ENCODE data around the gene SLC66A2.

DNA sequence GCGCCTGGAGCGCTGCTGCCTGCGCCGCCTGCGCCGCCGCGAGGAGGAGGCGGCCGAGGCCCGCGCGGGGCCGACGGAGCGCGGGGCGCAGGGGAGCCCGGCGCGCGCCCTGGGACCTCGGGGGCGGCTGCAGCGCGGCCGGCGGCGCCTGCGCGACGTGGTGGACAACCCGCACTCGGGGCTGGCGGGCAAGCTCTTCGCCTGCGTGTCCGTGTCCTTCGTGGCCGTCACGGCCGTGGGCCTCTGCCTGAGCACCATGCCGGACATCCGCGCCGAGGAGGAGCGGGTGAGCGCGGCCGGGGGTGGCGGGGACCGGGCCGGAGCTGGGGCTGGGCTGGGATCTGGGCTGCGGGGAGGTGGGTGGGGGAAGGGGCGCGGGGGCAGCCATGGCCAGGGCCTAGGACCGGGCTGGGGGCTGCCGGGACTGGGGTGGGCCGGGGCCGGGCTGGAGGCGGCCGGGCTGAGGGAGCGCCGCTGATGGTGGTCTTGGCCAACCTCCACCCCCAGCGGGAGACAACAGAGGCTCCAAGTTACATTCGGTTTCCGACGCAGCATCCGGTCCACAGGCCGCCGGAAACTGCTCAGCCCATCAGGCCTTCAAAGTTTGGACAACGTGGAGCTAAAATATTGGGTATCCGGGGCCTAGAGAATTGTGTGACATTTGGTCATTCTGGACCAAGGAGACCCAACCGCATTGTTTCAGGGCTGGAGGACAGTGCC, 87.3 kb downstream of the SLC66A2 start:
- TF ChIP-seq, protein P1, sequence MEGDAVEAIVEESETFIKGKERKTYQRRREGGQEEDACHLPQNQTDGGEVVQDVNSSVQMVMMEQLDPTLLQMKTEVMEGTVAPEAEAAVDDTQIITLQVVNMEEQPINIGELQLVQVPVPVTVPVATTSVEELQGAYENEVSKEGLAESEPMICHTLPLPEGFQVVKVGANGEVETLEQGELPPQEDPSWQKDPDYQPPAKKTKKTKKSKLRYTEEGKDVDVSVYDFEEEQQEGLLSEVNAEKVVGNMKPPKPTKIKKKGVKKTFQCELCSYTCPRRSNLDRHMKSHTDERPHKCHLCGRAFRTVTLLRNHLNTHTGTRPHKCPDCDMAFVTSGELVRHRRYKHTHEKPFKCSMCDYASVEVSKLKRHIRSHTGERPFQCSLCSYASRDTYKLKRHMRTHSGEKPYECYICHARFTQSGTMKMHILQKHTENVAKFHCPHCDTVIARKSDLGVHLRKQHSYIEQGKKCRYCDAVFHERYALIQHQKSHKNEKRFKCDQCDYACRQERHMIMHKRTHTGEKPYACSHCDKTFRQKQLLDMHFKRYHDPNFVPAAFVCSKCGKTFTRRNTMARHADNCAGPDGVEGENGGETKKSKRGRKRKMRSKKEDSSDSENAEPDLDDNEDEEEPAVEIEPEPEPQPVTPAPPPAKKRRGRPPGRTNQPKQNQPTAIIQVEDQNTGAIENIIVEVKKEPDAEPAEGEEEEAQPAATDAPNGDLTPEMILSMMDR (conservative IDR thresholded peaks at IDR 0.05): no peak
- no peak for TF ChIP-seq ZFX (IDR thresholded peaks at IDR 0.05)

Measured in C4-2B (cell line).